Uterus (tissue), 2 donors: Measurements from ENCODE around the gene AGXT.

Experiments
- CTCF ChIP-seq, 4 experiments: fragments of 200-600 bp in 2 of 4; fragments of 450-650 bp in 2 of 4; sonication (generic) in 2 of 4; IDR thresholded peaks; one replicate each; pipeline ENCODE4 v1.5.1; 2016 to 2019; ENCODE audit warnings: antibody characterized with exemption in 4 of 4, mild to moderate bottlenecking in 2 of 4, moderate library complexity in 1 of 4
- POLR2A ChIP-seq, 2 donors: fragments of 450-650 bp; IDR thresholded peaks; one replicate each; pipeline ENCODE4 v1.6.1; 2016; ENCODE audit warnings: antibody characterized with exemption in 2 of 2, mild to moderate bottlenecking in 1 of 2, moderate library complexity in 1 of 2

DNA sequence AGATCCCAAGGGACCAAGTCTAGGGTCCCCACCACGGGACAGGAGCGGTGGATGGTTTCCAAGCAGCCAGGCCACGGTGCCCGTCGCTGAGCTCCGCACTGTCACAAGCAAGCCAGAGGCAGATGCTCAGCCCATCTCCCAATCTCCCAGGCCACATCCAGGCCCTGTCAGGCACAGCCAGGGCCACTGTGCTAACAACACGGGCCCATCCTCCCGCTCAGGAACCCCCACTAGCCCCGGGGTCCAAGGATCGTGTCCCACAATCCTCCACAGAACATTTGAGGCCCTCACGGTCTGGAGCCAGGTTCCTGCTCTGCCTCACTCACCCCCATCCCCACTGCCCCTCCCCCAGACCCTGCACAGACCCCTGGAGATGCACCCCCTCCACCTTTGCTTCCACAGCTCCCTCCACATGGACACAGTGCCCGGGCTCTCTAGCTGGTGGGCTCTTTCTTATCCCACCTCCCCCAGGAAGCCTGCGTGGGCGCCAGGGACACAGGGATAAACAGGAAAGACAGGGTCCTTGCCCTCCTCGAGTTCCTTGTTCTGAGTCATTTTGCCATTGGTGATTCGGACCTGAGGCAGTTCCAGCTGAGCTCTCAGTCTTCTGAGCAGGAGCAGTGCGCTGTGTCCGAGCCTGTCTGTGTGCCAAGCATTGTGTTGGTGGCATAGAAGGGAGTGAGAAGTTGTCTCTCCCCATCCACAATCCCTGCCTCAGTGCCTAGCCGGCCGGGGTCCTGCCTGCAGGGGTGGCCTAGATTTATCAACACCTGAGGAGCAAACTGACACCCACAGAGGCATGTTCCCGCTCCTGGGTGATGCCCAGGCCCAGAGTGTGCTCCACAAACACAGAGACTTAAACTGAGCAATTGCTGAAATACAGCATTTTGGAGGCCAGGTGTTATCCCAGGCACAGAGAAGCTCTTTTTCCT lies 44.5 kb downstream of the AGXT start:
- TF ChIP-seq CTCF (IDR thresholded peaks at IDR 0.05) = no peak
- no peak for TF ChIP-seq POLR2A (IDR thresholded peaks at IDR 0.05)
